Ishikawa (cell line): ENCODE results near the gene SYNGR2.

ENCODE experiments used
- CREB1 ChIP-seq: IDR thresholded peaks from 2 replicates; pipeline ENCODE4 v1.6.1; 2012; ENCODE audit warnings: low read depth
- EP300 ChIP-seq: IDR thresholded peaks from 2 replicates; pipeline ENCODE4 v1.6.1; 2012; ENCODE audit warnings: borderline replicate concordance
- RAD21 ChIP-seq: IDR thresholded peaks from 2 replicates; pipeline ENCODE4 v1.6.1; 2012; ENCODE audit warnings: low read depth
- REST ChIP-seq: IDR thresholded peaks from 2 replicates; pipeline ENCODE4 v1.6.1; 2012; ENCODE audit warnings: low read depth, mild to moderate bottlenecking
- TAF1 ChIP-seq: IDR thresholded peaks from 2 replicates; pipeline ENCODE4 v1.6.1; 2012; ENCODE audit warnings: low read depth, mild to moderate bottlenecking
- ZBTB7A ChIP-seq: IDR thresholded peaks from 2 replicates; pipeline ENCODE4 v1.6.1; 2012; ENCODE audit warnings: low read depth

- no peak for TF ChIP-seq TAF1
- TF ChIP-seq REST, result no peak
- peak; percentile 34; the same call in 1 of the 2 replicates for TF ChIP-seq ZBTB7A
- no peak for TF ChIP-seq CREB1
- TF ChIP-seq RAD21, result no peak
- no peak for TF ChIP-seq EP300
Measured at GRCh38 chr17:78170692-78171590, 2.6 kb downstream of the SYNGR2 start.
